IMR-90 (cell line): ENCODE data around the gene ABITRAM. TPM values are rescaled to one million over a fixed set of nuclear protein-coding genes. Genes with fewer than 3 reads are reported as not detected.
A peak's percentile ranks its signal among the peaks of the same experiment; 100 is the strongest.

Experiments used
- ATAC-seq: fragments of 200-7000 bp; cut with Tn5 transposase; 2 replicates; pipeline ENCODE4 v1.9.1; 2020; ENCODE audit warnings: low read depth, mild to moderate bottlenecking, moderate library complexity
- BruUV-seq: library from RNA; stranded (reverse); fragments of 400-500 nt; replicated peaks from 2 replicates; lab custom pipeline; 2021; lab: Mats Ljungman, UMichigan
- CTCF ChIA-PET: fragments of 300-600 bp; formaldehyde crosslinking; extraction: SDS; loops from one replicate; lab custom pipeline; 2021; ENCODE audit warnings: antibody characterized with exemption; lab: Yijun Ruan, JAX
- POLR2A ChIA-PET: fragments of 300-600 bp; sonication (Branson Sonifier 250); formaldehyde crosslinking; loops from one replicate; lab custom pipeline; 2022; ENCODE audit warnings: antibody characterized with exemption; ENCODE audit not compliant: unreplicated experiment; lab: Charles Lee
- DNase-seq: peaks from one replicate; pipeline ENCODE4 v3.0.0; 2013
- H2AFZ ChIP-seq: replicated peaks from 2 replicates; pipeline ENCODE3; 2013; ENCODE audit warnings: low read length, mild to moderate bottlenecking; ENCODE audit not compliant: poor library complexity
- H2AK5ac ChIP-seq: 2 replicates; pipeline ENCODE4 v1.6.1; 2013; ENCODE audit warnings: low read depth, low read length, inconsistent platforms
- H2AK9ac ChIP-seq: replicated peaks from 2 replicates; pipeline ENCODE3; 2013; ENCODE audit warnings: mild to moderate bottlenecking, low read depth, low read length, moderate library complexity; ENCODE audit not compliant: poor library complexity
- H2BK120ac ChIP-seq: 2 replicates; pipeline ENCODE4 v1.6.1; 2013; ENCODE audit warnings: low read depth, low read length, inconsistent platforms
- H2BK15ac ChIP-seq: 3 replicates; pipeline ENCODE4 v1.6.1; 2013; ENCODE audit warnings: low read depth, low read length, inconsistent platforms
- H2BK20ac ChIP-seq: 2 replicates; pipeline ENCODE4 v1.6.1; 2013; ENCODE audit warnings: low read depth, mild to moderate bottlenecking, inconsistent platforms, low read length, moderate library complexity
- H2BK5ac ChIP-seq: 2 replicates; pipeline ENCODE4 v1.6.1; 2013; ENCODE audit warnings: mild to moderate bottlenecking, low read depth, low read length, inconsistent platforms; ENCODE audit not compliant: poor library complexity, severe bottlenecking
- H3K14ac ChIP-seq: replicated peaks from 2 replicates; pipeline ENCODE4 v1.6.1; 2013; ENCODE audit warnings: low read depth, low read length, inconsistent platforms
- H3K18ac ChIP-seq: 2 replicates; pipeline ENCODE4 v1.6.1; 2013; ENCODE audit warnings: low read depth, low read length, control low read depth
- H3K23ac ChIP-seq: 2 replicates; pipeline ENCODE4 v1.6.1; 2013; ENCODE audit warnings: low read depth, low read length, inconsistent platforms
- H3K27ac ChIP-seq: 2 replicates; pipeline ENCODE4 v1.5.1; 2013; ENCODE audit warnings: mild to moderate bottlenecking, control low read depth, low read length; ENCODE audit not compliant: insufficient read depth
- H3K27me3 ChIP-seq: 2 replicates; pipeline ENCODE4 v1.6.1; 2013; ENCODE audit warnings: low read length; ENCODE audit not compliant: control insufficient read depth, insufficient read depth
- H3K36me3 ChIP-seq: 2 replicates; pipeline ENCODE4 v1.6.1; 2013; ENCODE audit warnings: low read length, mixed read lengths; ENCODE audit not compliant: control insufficient read depth, insufficient read depth
- H3K4ac ChIP-seq: 2 replicates; pipeline ENCODE4 v1.6.1; 2013; ENCODE audit warnings: low read depth, low read length, inconsistent platforms
- H3K4me1 ChIP-seq: 2 replicates; pipeline ENCODE4 v1.6.1; 2013; ENCODE audit warnings: low read length, mixed read lengths; ENCODE audit not compliant: control insufficient read depth, insufficient read depth
- H3K4me2 ChIP-seq: 2 replicates; pipeline ENCODE4 v1.6.1; 2013; ENCODE audit warnings: low read depth, mild to moderate bottlenecking, control low read depth, low read length, moderate library complexity
- H3K4me3 ChIP-seq: 2 replicates; pipeline ENCODE4 v1.5.1; 2013; ENCODE audit warnings: low read depth, mild to moderate bottlenecking, control low read depth, low read length, moderate library complexity; ENCODE audit not compliant: insufficient read depth
- H3K56ac ChIP-seq: 2 replicates; pipeline ENCODE4 v1.6.1; 2013; ENCODE audit warnings: low read length, inconsistent platforms; ENCODE audit not compliant: insufficient read depth; ENCODE audit errors: extremely low read depth
- H3K79me1 ChIP-seq, 2 experiments: 2 replicates each; pipeline ENCODE4 v1.6.1; 2013; ENCODE audit warnings: low read length in 2 of 2, inconsistent platforms in 1 of 2, low read depth in 1 of 2
- H3K9ac ChIP-seq: 2 replicates; pipeline ENCODE4 v1.6.1; 2013; ENCODE audit warnings: low read depth, low read length, control low read depth
- H3K9me1 ChIP-seq: 2 replicates; pipeline ENCODE4 v1.6.1; 2013; ENCODE audit warnings: low read length, inconsistent platforms; ENCODE audit not compliant: insufficient read depth
- H3K9me3 ChIP-seq: 2 replicates; pipeline ENCODE4 v1.6.1; 2013; ENCODE audit warnings: low read length; ENCODE audit not compliant: control insufficient read depth, insufficient read depth
- H4K20me1 ChIP-seq: 2 replicates; pipeline ENCODE4 v1.6.1; 2013; ENCODE audit warnings: low read length, inconsistent platforms; ENCODE audit not compliant: insufficient read depth
- H4K5ac ChIP-seq: 2 replicates; pipeline ENCODE4 v1.6.1; 2013; ENCODE audit warnings: mild to moderate bottlenecking, low read depth, low read length, control low read depth
- H4K8ac ChIP-seq, 2 experiments: 2 replicates each; pipeline ENCODE4 v1.6.1; 2013; ENCODE audit warnings: low read depth in 2 of 2, low read length in 2 of 2, control low read depth in 1 of 2, inconsistent platforms in 1 of 2
- H4K91ac ChIP-seq: 2 replicates; pipeline ENCODE4 v1.6.1; 2013; ENCODE audit warnings: low read depth, low read length, inconsistent platforms; ENCODE audit not compliant: insufficient read depth
- BHLHE40 ChIP-seq: fragments of 150-350 bp; IDR thresholded peaks from 2 replicates; pipeline ENCODE4 v1.6.1; 2016; ENCODE audit warnings: mild to moderate bottlenecking, low read depth, low read length
- CEBPB ChIP-seq: IDR thresholded peaks from 2 replicates; pipeline ENCODE4 v1.6.1; 2012; ENCODE audit warnings: low read depth, low read length, improper control_type of control experiment
- CHD1 ChIP-seq: IDR thresholded peaks from 2 replicates; pipeline ENCODE4 v1.6.1; 2012; ENCODE audit warnings: low read depth, low read length, improper control_type of control experiment
- CTCF ChIP-seq: conservative IDR thresholded peaks from 2 replicates; pipeline ENCODE4 v1.5.1; 2012; ENCODE audit warnings: mild to moderate bottlenecking, low read depth, low read length, improper control_type of control experiment
- ELK1 ChIP-seq: fragments of 150-350 bp; IDR thresholded peaks from 2 replicates; pipeline ENCODE4 v1.6.1; 2016; ENCODE audit warnings: low read depth, mild to moderate bottlenecking, low read length, moderate library complexity, borderline replicate concordance
- FOS ChIP-seq: fragments of 150-350 bp; IDR thresholded peaks from 2 replicates; pipeline ENCODE4 v1.6.1; 2016; ENCODE audit warnings: low read depth, low read length
- MAFK ChIP-seq: IDR thresholded peaks from 2 replicates; pipeline ENCODE4 v1.6.1; 2012; ENCODE audit warnings: low read depth, low read length, improper control_type of control experiment
- MAZ ChIP-seq: IDR thresholded peaks from 2 replicates; pipeline ENCODE4 v1.6.1; 2012; ENCODE audit warnings: low read depth, mild to moderate bottlenecking, low read length, improper control_type of control experiment, moderate library complexity, borderline replicate concordance
- MXI1 ChIP-seq: IDR thresholded peaks from 2 replicates; pipeline ENCODE4 v1.6.1; 2012; ENCODE audit warnings: low read depth, mild to moderate bottlenecking, low read length, moderate library complexity, borderline replicate concordance
- NFE2L2 ChIP-seq: fragments of 150-350 bp; IDR thresholded peaks from 2 replicates; pipeline ENCODE4 v1.6.1; 2016; ENCODE audit warnings: low read depth, mild to moderate bottlenecking, low read length
- POLR2A ChIP-seq: IDR thresholded peaks from 2 replicates; pipeline ENCODE4 v1.6.1; 2012; ENCODE audit warnings: mild to moderate bottlenecking, low read depth, low read length
- RAD21 ChIP-seq: IDR thresholded peaks from 2 replicates; pipeline ENCODE4 v1.6.1; 2012; ENCODE audit warnings: low read length, improper control_type of control experiment
- RCOR1 ChIP-seq: IDR thresholded peaks from 2 replicates; pipeline ENCODE4 v1.6.1; 2012; ENCODE audit warnings: mild to moderate bottlenecking, low read length, improper control_type of control experiment; ENCODE audit not compliant: insufficient replicate concordance
- RFX5 ChIP-seq: IDR thresholded peaks from 2 replicates; pipeline ENCODE4 v1.8.0; 2012; ENCODE audit warnings: low read depth, mild to moderate bottlenecking, low read length, moderate library complexity
- SMC3 ChIP-seq: fragments of 150-350 bp; IDR thresholded peaks from 2 replicates; pipeline ENCODE4 v1.6.1; 2016; ENCODE audit warnings: low read depth, mild to moderate bottlenecking, antibody characterized with exemption, low read length, moderate library complexity
- USF2 ChIP-seq: fragments of 150-350 bp; IDR thresholded peaks from 2 replicates; pipeline ENCODE4 v1.6.1; 2017; ENCODE audit warnings: mild to moderate bottlenecking, antibody characterized with exemption, low read length, low read depth
- WGBS, 2 experiments: methylation state at CpG; one replicate each; pipeline versions ENCODE4 v1.1.5 to v1.1.7; 2013; ENCODE audit warnings: missing lambda C conversion rate in 2 of 2; ENCODE audit not compliant: insufficient read length in 1 of 2; ENCODE audit errors: extremely low coverage in 2 of 2; 5-methylcytosine and 5-hydroxymethylcytosine counted together
- dilution Hi-C: fragments of 300-500 bp; cut with HindIII; formaldehyde crosslinking; loops from one replicate; pipeline ENCODE4 v1.14.3; 2018; ENCODE audit warnings: low sequenced_read_pairs; ENCODE audit not compliant: unreplicated experiment
- in situ Hi-C: fragments of 300-500 bp; cut with MboI; formaldehyde crosslinking; loops from 3 replicates; pipeline ENCODE4 v1.14.3; 2019; ENCODE audit warnings: low sequenced_read_pairs, inconsistent platforms, mixed read lengths
- intact Hi-C: fragments of 100-400 bp; cut with micrococcal nuclease; formaldehyde crosslinking; loops from 2 replicates; pipeline ENCODE4 v1.10.0; 2022
- polyA plus RNA-seq, 3 experiments: library from polyadenylated mRNA; depleted of rRNA; stranded (reverse); fragments of >200 nt; gene quantifications; 2 replicates each; pipeline ENCODE4 v1.2.3, GENCODE V29; 2012; ENCODE audit warnings: low replicate concordance in 1 of 3
- total RNA-seq: library from RNA; depleted of rRNA; stranded (reverse); fragments of >200 nt; gene quantifications from 2 replicates; pipeline ENCODE4 v1.2.3, GENCODE V29; 2012

The ABITRAM gene
- total and polyA plus RNA-seq, 2 of the 4 experiments (the other 2 are of a cell fraction), result 8.6 to 10.3 TPM

GRCh38 chr9:108903420-108904103 is 30.6 kb upstream of the ABITRAM start:
- H2AK9ac ChIP-seq, result no peak overlapping the region
- H3K27ac ChIP-seq, result no peak overlapping the region
- H4K20me1 ChIP-seq, result no peaks in the 10 kb centered on the region
- POLR2A ChIA-PET, result no interaction called here
- peak; percentile 56 for DNase-seq
- H2AK5ac ChIP-seq, result no peak overlapping the region
- no peak overlapping the region for H3K14ac ChIP-seq
- no peak overlapping the region for H3K18ac ChIP-seq
- in situ Hi-C loops (no loop called here), dilution Hi-C loops (no loop called here), intact Hi-C loops (no loop called here)
- no peaks in the 10 kb centered on the region for H3K9me3 ChIP-seq
- H3K27me3 ChIP-seq, result no peaks in the 10 kb centered on the region
- no peak overlapping the region for H2BK120ac ChIP-seq
- ATAC-seq, result peak; percentile 44; the same call in 1 of the 2 replicates
- TF ChIP-seq RCOR1 (no peak), ELK1 (no peak), CEBPB (no peak), RFX5 (no peak), MAZ (no peak), FOS (no peak), BHLHE40 (no peak), MXI1 (no peak), CTCF (no peak), USF2 (no peak), MAFK (no peak), POLR2A (no peak), NFE2L2 (no peak), SMC3 (no peak), RAD21 (no peak), CHD1 (no peak)
- no peaks in the 10 kb centered on the region for H3K9me1 ChIP-seq
- H3K4ac ChIP-seq, result no peak overlapping the region
- no peak overlapping the region for H4K5ac ChIP-seq
- no peak overlapping the region for H4K8ac ChIP-seq
- H2BK5ac ChIP-seq, result no peak overlapping the region
- CTCF ChIA-PET, result no interaction called here
- no peak overlapping the region for H3K4me2 ChIP-seq
- no peak overlapping the region for H3K9ac ChIP-seq
- H3K4me3 ChIP-seq, result no peak overlapping the region
- no peaks in the 10 kb centered on the region for H3K79me1 ChIP-seq
- peaks cover 39% of the 10 kb centered on the region for H3K36me3 ChIP-seq
- H3K4me1 ChIP-seq, result no peaks in the 10 kb centered on the region
- H3K56ac ChIP-seq, result no peak overlapping the region
- H3K23ac ChIP-seq, result no peak overlapping the region
- no peak overlapping the region for H2BK20ac ChIP-seq
- no CpG with 5 or more reads among the region's 2 CpGs for WGBS, 2 experiments
- H2BK15ac ChIP-seq, result no peak overlapping the region
- H2AFZ ChIP-seq, result no peak overlapping the region
- H4K91ac ChIP-seq, result no peak overlapping the region
- BruUV-seq, result no TSS peak
